ENCODE measurements around the gene SLFN14.

The SLFN14 gene

DNA sequence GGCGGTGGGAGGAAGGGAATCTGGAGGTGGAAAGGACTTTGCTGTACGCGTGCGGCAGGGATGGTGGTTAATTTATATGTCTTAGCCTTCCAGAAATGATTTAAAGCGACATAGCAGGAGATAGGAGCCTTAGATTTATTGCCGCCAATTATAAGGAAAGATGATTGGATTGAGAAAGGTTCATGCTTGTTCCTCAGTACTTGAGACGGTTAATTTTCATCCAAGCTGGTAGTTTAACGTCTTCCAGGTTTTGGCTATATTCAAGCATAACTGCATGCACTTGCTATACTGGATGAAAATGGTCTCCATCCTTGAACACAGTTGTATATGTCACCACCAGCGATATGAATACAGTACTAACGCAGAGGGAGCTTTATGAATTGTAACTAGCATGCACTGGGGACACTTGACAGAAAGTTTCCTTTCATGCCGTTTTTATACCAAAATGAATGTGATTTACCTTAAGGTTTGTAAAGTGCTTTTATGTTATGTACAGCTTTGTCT lies 18.4 kb upstream of the SLFN14 start:
- DNase-seq (ENCODE audit: low read depth): no peak
- peak overlapping the region; percentile 77 for H3K4me3 ChIP-seq (ENCODE audit: low read depth, low read length)
- TF ChIP-seq, protein P1, sequence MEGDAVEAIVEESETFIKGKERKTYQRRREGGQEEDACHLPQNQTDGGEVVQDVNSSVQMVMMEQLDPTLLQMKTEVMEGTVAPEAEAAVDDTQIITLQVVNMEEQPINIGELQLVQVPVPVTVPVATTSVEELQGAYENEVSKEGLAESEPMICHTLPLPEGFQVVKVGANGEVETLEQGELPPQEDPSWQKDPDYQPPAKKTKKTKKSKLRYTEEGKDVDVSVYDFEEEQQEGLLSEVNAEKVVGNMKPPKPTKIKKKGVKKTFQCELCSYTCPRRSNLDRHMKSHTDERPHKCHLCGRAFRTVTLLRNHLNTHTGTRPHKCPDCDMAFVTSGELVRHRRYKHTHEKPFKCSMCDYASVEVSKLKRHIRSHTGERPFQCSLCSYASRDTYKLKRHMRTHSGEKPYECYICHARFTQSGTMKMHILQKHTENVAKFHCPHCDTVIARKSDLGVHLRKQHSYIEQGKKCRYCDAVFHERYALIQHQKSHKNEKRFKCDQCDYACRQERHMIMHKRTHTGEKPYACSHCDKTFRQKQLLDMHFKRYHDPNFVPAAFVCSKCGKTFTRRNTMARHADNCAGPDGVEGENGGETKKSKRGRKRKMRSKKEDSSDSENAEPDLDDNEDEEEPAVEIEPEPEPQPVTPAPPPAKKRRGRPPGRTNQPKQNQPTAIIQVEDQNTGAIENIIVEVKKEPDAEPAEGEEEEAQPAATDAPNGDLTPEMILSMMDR (IDR thresholded peaks at IDR 0.05; ENCODE audit: insufficient read depth, low read depth, low read length, missing control alignments): no peak

DNA sequence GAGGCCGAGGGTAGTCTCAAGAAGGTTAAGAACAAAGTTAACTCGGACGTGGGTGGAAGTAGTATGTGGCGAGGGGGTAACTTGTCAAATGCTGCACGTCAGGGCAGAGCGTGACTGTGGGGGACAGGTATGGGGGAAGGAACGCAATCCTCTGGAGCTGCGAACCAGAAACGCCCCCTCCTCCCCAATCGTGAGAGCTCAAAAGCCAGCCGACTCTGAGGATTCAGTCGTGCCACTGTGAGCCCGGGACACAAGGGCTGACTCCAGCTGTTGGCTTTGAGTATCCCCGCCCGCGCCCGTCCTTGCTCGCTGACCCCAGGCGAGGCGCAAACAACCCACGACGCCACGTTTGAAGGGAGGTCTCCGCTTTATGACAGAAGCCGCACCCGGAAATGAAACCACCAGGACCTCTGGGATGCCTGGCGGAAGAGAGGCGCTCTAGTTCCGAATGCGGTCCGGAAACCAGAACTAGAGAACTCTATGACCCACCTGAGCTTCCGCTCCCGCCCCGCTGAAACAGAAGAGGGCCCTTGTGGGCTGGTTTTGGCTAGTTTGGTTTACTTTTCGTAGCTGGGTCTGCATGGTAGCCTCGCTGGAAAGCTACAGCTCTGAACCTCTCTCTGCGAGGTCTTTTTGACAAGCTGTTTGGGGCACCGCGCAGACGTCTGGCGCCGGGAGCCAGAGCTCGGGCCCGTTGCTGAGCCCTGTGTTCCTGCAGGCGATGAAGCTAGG lies 17.7 kb upstream of the SLFN14 start, which contains the start of gene PEX12:
Gene PEX12, minus strand, starts transcription at position 375 of the 732 bp plus-strand sequence. CDS start 550 bp downstream, outside the sequence.
- TF ChIP-seq, protein P1 (IDR thresholded peaks at IDR 0.05; ENCODE audit: insufficient read depth, low read depth, low read length, missing control alignments): no peak
- peak; percentile 92 for DNase-seq (ENCODE audit: low read depth)

DNA sequence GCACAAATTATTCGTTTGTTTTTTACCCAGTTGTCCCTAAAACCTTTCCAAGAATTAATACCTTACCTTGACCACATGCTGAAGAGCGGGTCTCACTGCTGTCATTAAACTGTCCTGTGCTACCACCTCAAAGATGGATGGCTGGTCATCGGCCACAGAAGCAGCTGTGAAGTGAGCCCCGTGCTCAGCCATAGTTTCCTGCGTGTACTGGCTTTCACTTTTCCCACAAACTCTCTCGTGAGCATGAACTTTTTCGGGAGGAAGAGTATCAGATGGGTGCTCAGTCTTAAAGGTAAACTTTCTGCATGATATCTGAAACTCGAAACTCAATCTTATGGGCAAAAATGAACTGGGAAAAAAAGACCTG lies 17.2 kb upstream of the SLFN14 start:
- H3K4me3 ChIP-seq (ENCODE audit: low read depth, low read length): peak overlapping the region; percentile 77
- TF ChIP-seq, protein P1 (IDR thresholded peaks at IDR 0.05; ENCODE audit: insufficient read depth, low read depth, low read length, missing control alignments): no peak
- DNase-seq (ENCODE audit: low read depth): peak; percentile 30

More for the DNA sequence above, 17.7 kb upstream of the SLFN14 start, which contains the start of gene PEX12:
- peak within 1 kb of the TSS; percentile 77 for H3K4me3 ChIP-seq (ENCODE audit: low read depth, low read length)

GRCh38 chr17:35575759-35576158 lies 15.1 kb upstream of the SLFN14 start:
- DNase-seq (ENCODE audit: low read depth): no peak
- TF ChIP-seq, protein P1 (IDR thresholded peaks at IDR 0.05; ENCODE audit: insufficient read depth, low read depth, low read length, missing control alignments): no peak
- H3K4me3 ChIP-seq (ENCODE audit: low read depth, low read length): no peak overlapping the region

GRCh38 chr17:35569405-35569804 lies 8.8 kb upstream of the SLFN14 start:
- TF ChIP-seq, protein P1 (IDR thresholded peaks at IDR 0.05; ENCODE audit: insufficient read depth, low read depth, low read length, missing control alignments): no peak
- DNase-seq (ENCODE audit: low read depth): no peak
- peak overlapping the region; percentile 97 for H3K4me3 ChIP-seq (ENCODE audit: low read depth, low read length)

DNA sequence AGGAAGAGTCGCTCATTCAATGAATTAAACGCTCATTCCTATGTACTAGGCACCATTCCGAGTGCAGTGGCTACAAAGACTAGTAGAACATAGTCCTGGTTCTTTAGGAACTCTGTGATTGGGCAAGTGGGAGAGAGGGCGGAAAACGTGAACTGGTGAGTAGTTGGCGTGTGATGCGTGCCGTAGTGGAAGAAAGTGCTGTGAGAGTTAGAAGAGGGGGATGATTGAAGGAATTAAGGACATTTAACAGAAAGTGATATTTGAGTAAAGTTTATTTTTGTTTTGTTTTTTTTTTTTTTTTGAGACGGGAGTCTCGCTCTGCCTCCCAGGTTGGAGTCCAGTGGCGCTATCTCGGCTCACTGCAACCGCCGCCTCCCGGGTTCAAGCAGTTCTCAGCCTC lies 7.9 kb upstream of the SLFN14 start:
- H3K4me3 ChIP-seq (ENCODE audit: low read depth, low read length): peak overlapping the region; percentile 97
- TF ChIP-seq, protein P1 (IDR thresholded peaks at IDR 0.05; ENCODE audit: insufficient read depth, low read depth, low read length, missing control alignments): no peak
- peak; percentile 50 for DNase-seq (ENCODE audit: low read depth)

Measured in GM12865 (cell line).